HL-60 (cell line): ENCODE data around the gene ADAMTS15.

Source experiments
- CTCF ChIP-seq: IDR thresholded peaks from one replicate; pipeline ENCODE4 v1.5.1; 2011; ENCODE audit warnings: low read length, control low read depth, inconsistent platforms; ENCODE audit not compliant: insufficient read depth
- GABPA ChIP-seq: IDR thresholded peaks from 2 replicates; pipeline ENCODE4 v1.6.1; 2012; ENCODE audit warnings: low read depth
- POLR2AphosphoS5 ChIP-seq: IDR thresholded peaks from 2 replicates; pipeline ENCODE4 v1.6.1; 2012; ENCODE audit warnings: low read depth
- REST ChIP-seq: IDR thresholded peaks from 2 replicates; pipeline ENCODE4 v1.6.1; 2012; ENCODE audit warnings: low read depth; ENCODE audit not compliant: insufficient replicate concordance
- SPI1 ChIP-seq: IDR thresholded peaks from 2 replicates; pipeline ENCODE4 v1.6.1; 2012; ENCODE audit warnings: low read depth, mild to moderate bottlenecking, borderline replicate concordance

GRCh38 chr11:130525307-130525706, 76.9 kb downstream of the ADAMTS15 start:
- TF ChIP-seq CTCF (no peak), POLR2AphosphoS5 (no peak), REST (no peak), SPI1 (no peak), GABPA (no peak)
